22Rv1 (cell line): ENCODE measurements around the gene GULP1.

Source experiments
- ZFX ChIP-seq: fragments of 450-650 bp; IDR thresholded peaks from 2 replicates; pipeline ENCODE4 v1.6.1; 2017; ENCODE audit warnings: antibody characterized with exemption, borderline replicate concordance
- TF ChIP-seq, protein P1 (sequence below): fragments of 450-650 bp; IDR thresholded peaks from 2 replicates; pipeline ENCODE4 v1.5.1; 2017; ENCODE audit warnings: mild to moderate bottlenecking

DNA sequence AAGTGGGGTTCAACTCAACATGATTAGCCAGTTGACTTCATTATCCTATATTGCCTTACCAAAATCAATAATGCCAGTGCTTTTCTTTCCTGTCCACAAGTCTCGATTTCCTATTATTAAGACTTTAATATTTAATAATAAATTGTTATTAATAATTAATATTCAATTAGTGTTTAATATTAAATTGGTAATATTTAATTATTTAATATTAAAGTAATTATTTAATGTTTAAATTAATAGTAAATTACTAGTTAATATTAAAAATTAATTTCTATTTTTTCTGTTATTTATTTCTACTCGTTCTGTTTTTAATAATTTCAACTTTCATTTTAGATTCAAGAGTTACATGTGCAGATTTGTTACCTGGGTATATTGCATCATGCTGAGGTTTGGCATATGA is 243.2 kb downstream of the GULP1 start:
- TF ChIP-seq, protein P1, sequence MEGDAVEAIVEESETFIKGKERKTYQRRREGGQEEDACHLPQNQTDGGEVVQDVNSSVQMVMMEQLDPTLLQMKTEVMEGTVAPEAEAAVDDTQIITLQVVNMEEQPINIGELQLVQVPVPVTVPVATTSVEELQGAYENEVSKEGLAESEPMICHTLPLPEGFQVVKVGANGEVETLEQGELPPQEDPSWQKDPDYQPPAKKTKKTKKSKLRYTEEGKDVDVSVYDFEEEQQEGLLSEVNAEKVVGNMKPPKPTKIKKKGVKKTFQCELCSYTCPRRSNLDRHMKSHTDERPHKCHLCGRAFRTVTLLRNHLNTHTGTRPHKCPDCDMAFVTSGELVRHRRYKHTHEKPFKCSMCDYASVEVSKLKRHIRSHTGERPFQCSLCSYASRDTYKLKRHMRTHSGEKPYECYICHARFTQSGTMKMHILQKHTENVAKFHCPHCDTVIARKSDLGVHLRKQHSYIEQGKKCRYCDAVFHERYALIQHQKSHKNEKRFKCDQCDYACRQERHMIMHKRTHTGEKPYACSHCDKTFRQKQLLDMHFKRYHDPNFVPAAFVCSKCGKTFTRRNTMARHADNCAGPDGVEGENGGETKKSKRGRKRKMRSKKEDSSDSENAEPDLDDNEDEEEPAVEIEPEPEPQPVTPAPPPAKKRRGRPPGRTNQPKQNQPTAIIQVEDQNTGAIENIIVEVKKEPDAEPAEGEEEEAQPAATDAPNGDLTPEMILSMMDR, result no peak
- no peak for TF ChIP-seq ZFX
